Measurements from ENCODE around the gene TMEM145.
"Not testable (repeated sequence)": the region's sequence is repeated elsewhere in the genome, so short reads cannot be mapped to it uniquely, and the experiment has no call there.

The TMEM145 gene

DNA sequence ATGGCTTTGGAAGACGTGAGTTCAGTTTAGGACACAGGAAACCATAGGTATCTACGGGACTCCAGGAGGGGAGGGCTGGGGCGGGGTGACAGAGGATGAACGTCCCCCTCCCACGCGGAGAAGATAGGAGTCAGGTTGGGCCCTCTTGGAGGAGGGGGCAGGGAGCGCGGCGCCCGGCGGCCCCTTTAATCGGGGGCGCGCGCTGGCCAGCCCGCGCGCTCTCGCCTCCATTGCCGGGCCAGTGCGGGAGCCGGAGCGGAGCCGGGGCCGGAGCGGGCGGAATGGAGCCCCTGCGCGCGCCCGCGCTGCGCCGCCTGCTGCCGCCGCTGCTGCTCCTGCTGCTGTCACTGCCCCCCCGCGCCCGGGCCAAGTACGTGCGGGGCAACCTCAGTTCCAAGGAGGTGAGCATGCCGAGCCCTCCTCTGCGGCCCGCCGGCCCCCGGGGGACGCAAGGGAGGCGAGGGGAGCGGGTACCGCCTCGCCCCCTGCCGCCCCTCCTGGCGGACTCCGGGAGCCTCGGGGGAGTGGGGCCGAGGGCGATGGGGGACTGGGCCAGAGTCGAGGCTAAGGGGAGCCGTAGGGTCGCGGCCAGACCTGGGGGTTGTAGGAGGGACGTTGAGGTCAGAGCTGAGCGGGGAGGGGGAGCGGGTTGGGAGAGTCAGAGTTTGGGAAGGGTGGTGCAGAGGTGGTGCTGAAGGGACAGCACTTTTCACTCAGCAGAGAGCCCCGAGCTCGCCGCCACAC, at the start of gene TMEM145:
Gene TMEM145, plus strand, starts transcription at position 214 of the 744 bp plus-strand sequence. Its CDS starts 68 bp downstream, at position 282.
- peak; percentile 78 for DNase-seq (ENCODE audit: low spot score)
- in situ Hi-C loops (cut with MboI; ENCODE audit: low pct_unique_long_range_greater_than_20kb, low sequenced_read_pairs, unreplicated experiment), result no loop called here
- TF ChIP-seq, protein P1, sequence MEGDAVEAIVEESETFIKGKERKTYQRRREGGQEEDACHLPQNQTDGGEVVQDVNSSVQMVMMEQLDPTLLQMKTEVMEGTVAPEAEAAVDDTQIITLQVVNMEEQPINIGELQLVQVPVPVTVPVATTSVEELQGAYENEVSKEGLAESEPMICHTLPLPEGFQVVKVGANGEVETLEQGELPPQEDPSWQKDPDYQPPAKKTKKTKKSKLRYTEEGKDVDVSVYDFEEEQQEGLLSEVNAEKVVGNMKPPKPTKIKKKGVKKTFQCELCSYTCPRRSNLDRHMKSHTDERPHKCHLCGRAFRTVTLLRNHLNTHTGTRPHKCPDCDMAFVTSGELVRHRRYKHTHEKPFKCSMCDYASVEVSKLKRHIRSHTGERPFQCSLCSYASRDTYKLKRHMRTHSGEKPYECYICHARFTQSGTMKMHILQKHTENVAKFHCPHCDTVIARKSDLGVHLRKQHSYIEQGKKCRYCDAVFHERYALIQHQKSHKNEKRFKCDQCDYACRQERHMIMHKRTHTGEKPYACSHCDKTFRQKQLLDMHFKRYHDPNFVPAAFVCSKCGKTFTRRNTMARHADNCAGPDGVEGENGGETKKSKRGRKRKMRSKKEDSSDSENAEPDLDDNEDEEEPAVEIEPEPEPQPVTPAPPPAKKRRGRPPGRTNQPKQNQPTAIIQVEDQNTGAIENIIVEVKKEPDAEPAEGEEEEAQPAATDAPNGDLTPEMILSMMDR (IDR thresholded peaks at IDR 0.05; ENCODE audit: extremely low read depth, insufficient read depth, missing control alignments), result peak; percentile 10

DNA sequence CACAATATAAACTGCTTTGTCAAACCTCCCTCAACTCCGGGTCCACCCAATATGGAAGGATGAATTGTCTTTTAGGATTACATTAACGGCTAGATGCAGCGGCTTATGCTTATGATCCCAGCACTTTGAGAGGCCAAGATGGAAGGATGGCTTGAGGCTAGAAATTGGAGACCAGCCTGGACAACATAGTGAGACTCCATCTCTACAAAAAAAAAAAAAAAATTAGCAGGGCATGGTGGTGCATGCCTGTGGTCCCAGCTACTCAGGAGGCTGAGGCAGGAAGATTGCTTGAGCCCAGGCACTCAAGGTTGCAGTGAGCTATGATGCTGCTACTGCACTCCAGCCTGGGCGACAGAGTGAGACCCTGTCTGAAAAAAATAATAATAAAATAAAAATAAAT, 47.0 kb upstream of the TMEM145 start:
- DNase-seq (ENCODE audit: low spot score); in situ Hi-C loops (cut with MboI; ENCODE audit: low pct_unique_long_range_greater_than_20kb, low sequenced_read_pairs, unreplicated experiment): not testable (repeated sequence)

DNA sequence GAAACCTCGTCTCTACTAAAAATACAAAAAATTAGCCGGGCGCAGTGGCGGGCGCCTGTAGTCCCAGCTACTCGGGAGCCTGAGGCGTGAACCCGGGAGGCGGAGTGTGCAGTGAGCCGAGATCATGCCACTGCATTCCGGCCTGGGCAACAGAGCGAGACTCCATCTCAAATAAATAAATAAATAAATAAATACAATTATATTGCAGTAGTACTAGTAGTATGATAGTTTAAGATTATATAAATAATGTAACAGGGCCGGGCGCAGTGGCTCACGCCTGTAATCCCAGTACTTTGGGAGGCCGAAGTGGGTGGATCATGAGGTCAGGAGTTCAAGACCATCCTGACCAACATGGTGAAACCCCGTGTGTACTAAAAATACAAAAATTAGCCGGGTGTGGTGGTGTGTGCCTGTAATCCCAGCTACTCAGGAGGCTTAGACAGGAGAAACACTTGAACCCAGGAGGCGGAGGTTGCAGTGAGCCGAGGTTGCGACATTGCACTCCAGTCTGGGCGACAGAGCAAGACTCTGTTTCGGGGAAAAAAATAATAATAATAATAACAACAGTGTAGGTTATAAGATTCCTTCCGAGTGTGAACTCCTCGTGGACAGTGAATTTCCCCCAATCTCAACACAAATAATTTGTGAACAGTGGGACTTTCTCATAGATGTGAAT, 46.0 kb upstream of the TMEM145 start:
- in situ Hi-C loops (cut with MboI; ENCODE audit: low pct_unique_long_range_greater_than_20kb, low sequenced_read_pairs, unreplicated experiment), result not testable (repeated sequence)

DNA sequence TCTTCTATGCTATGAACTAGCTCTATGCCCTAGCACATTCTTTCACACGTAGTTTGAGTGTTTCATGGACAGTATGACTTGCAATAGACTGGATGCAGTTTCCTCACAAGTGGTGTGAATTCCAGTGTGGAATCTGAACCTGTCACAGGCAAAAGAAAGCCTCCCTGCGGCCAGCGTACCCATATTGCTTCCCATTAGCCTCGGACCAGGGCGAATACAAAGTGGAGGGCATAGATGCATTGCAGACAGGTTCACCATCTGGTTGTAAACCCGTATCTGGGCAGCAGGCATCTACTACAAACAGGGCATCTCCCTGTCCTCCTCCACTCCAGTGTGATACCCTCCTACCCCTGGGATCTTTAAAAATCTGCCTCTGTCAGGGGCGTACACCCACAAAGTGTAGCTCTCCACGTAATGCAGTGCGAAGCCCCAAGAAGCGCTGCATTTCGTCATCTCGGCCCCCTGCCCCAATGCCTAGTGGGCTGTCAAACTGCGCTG, 45.4 kb upstream of the TMEM145 start:
- TF ChIP-seq, protein P1 (IDR thresholded peaks at IDR 0.05; ENCODE audit: extremely low read depth, insufficient read depth, missing control alignments), result no peak
- DNase-seq (ENCODE audit: low spot score), result no peak
- in situ Hi-C loops (cut with MboI; ENCODE audit: low pct_unique_long_range_greater_than_20kb, low sequenced_read_pairs, unreplicated experiment), result no loop called here

More for the DNA sequence above, 46.0 kb upstream of the TMEM145 start:
- DNase-seq (ENCODE audit: low spot score), result not testable (repeated sequence)

DNA sequence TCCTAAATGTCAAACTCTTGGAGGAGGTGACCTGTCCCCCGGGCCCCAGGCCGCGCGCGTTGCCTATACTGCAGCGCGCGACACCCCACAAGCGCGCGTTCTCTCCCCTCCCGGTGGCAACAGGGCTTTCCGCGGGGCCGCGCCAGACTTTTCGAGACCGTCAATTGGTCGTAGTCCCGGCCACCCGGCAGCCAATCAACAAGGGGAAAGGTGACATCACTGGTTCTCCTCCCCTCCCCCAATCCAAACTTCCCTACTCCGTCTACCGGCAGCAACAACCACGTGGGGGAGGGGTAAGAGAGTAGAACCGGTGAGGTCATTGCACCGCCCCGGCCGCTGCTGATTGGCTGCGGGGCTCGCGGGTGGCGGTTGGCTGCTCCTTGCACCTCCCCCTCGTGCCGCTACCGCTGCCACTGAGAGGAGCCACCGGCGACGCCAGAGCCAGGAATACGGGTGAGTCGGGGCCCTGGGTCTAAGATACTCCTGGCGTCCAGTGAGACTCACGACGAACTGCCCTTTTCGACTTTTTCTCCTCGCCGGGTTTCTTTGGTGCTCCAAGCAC, 44.9 kb upstream of the TMEM145 start:
- in situ Hi-C loops (cut with MboI; ENCODE audit: low pct_unique_long_range_greater_than_20kb, low sequenced_read_pairs, unreplicated experiment), result no loop called here
- TF ChIP-seq, protein P1 (IDR thresholded peaks at IDR 0.05; ENCODE audit: extremely low read depth, insufficient read depth, missing control alignments), result no peak
- peak; percentile 93 for DNase-seq (ENCODE audit: low spot score)

DNA sequence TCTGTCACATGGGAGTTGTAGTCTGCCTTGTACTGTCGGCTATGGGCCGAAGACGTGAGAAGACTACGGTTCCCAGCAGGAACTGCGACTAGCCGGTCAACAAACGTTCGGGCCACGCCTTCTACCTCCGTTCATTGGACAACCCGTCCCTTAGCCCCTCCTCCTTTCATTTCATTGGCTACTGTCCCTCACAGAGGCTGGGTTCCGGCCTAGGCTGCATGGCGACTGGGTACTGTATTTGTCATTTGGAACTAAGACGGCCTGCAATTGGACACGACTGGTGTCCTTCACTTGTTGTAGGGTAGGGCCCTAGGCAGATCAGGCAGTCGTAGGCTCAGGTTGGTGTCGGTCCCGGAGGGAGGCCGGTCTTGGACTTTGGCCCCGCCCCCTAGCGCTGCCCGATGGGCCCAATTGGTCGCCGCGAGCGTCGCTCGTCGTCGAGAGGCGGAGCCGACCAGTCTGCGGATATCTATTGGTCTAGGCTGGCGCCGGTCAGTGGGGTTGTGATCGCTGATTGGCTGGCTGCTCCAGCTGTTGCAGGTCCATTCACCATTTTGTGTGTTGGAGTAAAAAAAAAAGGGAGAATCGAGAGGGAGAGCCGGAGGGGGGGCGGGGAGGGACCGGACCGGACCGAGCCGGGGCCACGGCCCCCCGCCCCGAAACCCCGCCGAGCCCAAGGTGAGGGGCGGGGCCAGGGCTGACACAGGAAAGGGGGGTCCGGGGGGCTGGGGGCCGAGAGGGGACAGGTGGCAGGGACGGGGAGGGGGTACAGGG, 44.2 kb upstream of the TMEM145 start, which contains the start of gene CIC:
Gene CIC, plus strand, starts transcription at position 549 of the 774 bp plus-strand sequence. CDS start 2,532 bp downstream, outside the sequence.
- DNase-seq (ENCODE audit: low spot score), result peak; percentile 97
- in situ Hi-C loops (cut with MboI; ENCODE audit: low pct_unique_long_range_greater_than_20kb, low sequenced_read_pairs, unreplicated experiment), result no loop called here
- TF ChIP-seq, protein P1 (IDR thresholded peaks at IDR 0.05; ENCODE audit: extremely low read depth, insufficient read depth, missing control alignments), result no peak
